ENCODE results near the gene TRIM66. TPM values are rescaled to one million over a fixed set of nuclear protein-coding genes. Genes with fewer than 3 reads are reported as not detected.

The TRIM66 gene
- total RNA-seq, 1 donor from 2014 or later = 4.2 TPM

DNA sequence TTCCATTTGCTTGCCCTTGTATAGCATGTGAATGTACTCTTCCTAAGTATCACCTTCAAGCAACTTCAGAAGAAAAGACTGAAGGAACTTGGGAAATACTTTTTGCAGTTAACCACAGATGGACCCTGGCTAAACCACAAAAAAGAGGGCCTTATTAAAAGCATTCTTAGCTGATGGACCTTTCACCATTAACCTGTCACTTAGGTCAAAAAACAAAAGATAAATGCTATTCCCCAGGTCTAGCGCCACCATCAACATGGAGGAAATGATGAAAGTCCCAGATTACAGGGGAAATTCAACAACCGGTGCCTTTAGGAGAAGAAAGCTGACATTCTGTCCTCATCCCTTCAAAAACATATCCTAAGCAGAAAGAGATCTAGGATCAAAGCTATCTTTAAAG, 117.9 kb downstream of the TRIM66 start:
- Histone ChIP-seq H3K4me3 (ENCODE audit: low read depth, low read length) (no peak overlapping the region), H3K27me3 (ENCODE audit: control insufficient read depth, insufficient read depth, low read length) (no peaks in the 10 kb centered on the region), H3K36me3 (ENCODE audit: control insufficient read depth, insufficient read depth, low read length) (no peaks in the 10 kb centered on the region)
- TF ChIP-seq CTCF (IDR thresholded peaks at IDR 0.05; ENCODE audit: insufficient read depth, low read length, poor library complexity, severe bottlenecking) = no peak
- DNase-seq (ENCODE audit: low read depth) = no peak

Other genes with a start within 250 kb of the TRIM66 start
- gene STK33, start 88.4 kb downstream of the TRIM66 start, total RNA-seq = 14.9 and 15.7 TPM in 2 replicates
- gene RPL27A, start 127 bp upstream of the TRIM66 start, total RNA-seq = 1,281 and 1,513 TPM in 2 replicates
- gene AKIP1, start 228.5 kb upstream of the TRIM66 start, total RNA-seq = 39.8 and 43.1 TPM in 2 replicates